ENCODE measurements around the gene SMYD1. TPM values are rescaled to one million over a fixed set of nuclear protein-coding genes. Genes with fewer than 3 reads are reported as not detected.
"Not testable (repeated sequence)": the region's sequence is repeated elsewhere in the genome, so short reads cannot be mapped to it uniquely, and the experiment has no call there.

SMYD1 gene
- total RNA-seq, 1 experiment from 2014 or later = not detected

GRCh38 chr2:88038263-88039105 lies 29.1 kb upstream of the SMYD1 start:
- intact Hi-C loops (cut with micrococcal nuclease) = no loop called here
- peak; percentile 44; the same call in 1 of the 2 replicates for ATAC-seq

GRCh38 chr2:88042476-88042875 lies 25.1 kb upstream of the SMYD1 start:
- 0 out of 2 replicates have a peak overlapping the region, but pooled peaks have one; percentile 1 for H3K4me2 ChIP-seq (ENCODE audit: low read length)
- H4K20me1 ChIP-seq (ENCODE audit: insufficient read depth) = no peaks in the 10 kb centered on the region
- DNase-seq (ENCODE audit: low read depth, low spot score) (no peak), ATAC-seq (no peak)
- no peaks in the 10 kb centered on the region for H3K9me2 ChIP-seq (ENCODE audit: insufficient read depth)
- no peaks in the 10 kb centered on the region for H3K36me3 ChIP-seq (ENCODE audit: control insufficient read depth in 1 of 2, insufficient read depth in 2 of 2, low read length in 2 of 2)
- H3K27me3 ChIP-seq (ENCODE audit: insufficient read depth, low read length) = no peaks in the 10 kb centered on the region
- ChIA-PET RAD21 (ENCODE audit: low non-redundant PET in 1 of 2, low total read pairs in 2 of 2, uncharacterized antibody in 2 of 2, unreplicated experiment in 2 of 2) (no interaction called here), POLR2A (no interaction called here), CTCF (interaction anchor here (0.6 to 1.4 kb wide), 2 partner anchors 16 to 18 kb away, joined by 3 to 5 read pairs; no protein-coding TSS in a partner anchor)
- no TSS peak for BruUV-seq (replicated peaks)
- no peak overlapping the region for H2AFZ ChIP-seq (ENCODE audit: low read depth, low read length, poor library complexity, severe bottlenecking)
- peaks cover 4 to 17% of the 10 kb centered on the region in 2 experiments for H3K4me1 ChIP-seq (ENCODE audit: control insufficient read depth in 1 of 2, insufficient read depth in 2 of 2, low read length in 2 of 2)
- no peak overlapping the region for H3K9ac ChIP-seq (ENCODE audit: low read length)
- no peak overlapping the region for H3K27ac ChIP-seq (ENCODE audit: low read depth, low read length)
- no peaks in the 10 kb centered on the region for H3K9me3 ChIP-seq (ENCODE audit: control insufficient read depth in 1 of 2, insufficient read depth in 1 of 2, low read depth in 1 of 2, low read length in 2 of 2)
- no peak overlapping the region for H3K4me3 ChIP-seq (replicated peaks in 1 of 2; ENCODE audit: low read depth in 1 of 2, low read length in 2 of 2)
- TF ChIP-seq ELF1 (IDR thresholded peaks at IDR 0.05; ENCODE audit: borderline replicate concordance, low read depth) = no peak
- H3K79me2 ChIP-seq (ENCODE audit: insufficient read depth, low read length) = no peaks in the 10 kb centered on the region
- intact Hi-C loops (cut with micrococcal nuclease) = no loop called here

More at GRCh38 chr2:88038263-88039105, 29.1 kb upstream of the SMYD1 start:
- no peaks in the 10 kb centered on the region for H3K79me2 ChIP-seq (ENCODE audit: insufficient read depth, low read length)
- TF ChIP-seq, protein P1, sequence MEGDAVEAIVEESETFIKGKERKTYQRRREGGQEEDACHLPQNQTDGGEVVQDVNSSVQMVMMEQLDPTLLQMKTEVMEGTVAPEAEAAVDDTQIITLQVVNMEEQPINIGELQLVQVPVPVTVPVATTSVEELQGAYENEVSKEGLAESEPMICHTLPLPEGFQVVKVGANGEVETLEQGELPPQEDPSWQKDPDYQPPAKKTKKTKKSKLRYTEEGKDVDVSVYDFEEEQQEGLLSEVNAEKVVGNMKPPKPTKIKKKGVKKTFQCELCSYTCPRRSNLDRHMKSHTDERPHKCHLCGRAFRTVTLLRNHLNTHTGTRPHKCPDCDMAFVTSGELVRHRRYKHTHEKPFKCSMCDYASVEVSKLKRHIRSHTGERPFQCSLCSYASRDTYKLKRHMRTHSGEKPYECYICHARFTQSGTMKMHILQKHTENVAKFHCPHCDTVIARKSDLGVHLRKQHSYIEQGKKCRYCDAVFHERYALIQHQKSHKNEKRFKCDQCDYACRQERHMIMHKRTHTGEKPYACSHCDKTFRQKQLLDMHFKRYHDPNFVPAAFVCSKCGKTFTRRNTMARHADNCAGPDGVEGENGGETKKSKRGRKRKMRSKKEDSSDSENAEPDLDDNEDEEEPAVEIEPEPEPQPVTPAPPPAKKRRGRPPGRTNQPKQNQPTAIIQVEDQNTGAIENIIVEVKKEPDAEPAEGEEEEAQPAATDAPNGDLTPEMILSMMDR (IDR thresholded peaks at IDR 0.05 in 2 of 3, conservative IDR thresholded peaks at IDR 0.05 in 1 of 3; ENCODE audit: borderline replicate concordance in 1 of 3, insufficient read depth in 1 of 3, low read depth in 2 of 3, low read length in 2 of 3) = peak in 1 of 3 experiments; percentile 24; a peak in 1 of 6 replicates
- no peak for TF ChIP-seq SIN3A (IDR thresholded peaks at IDR 0.05; ENCODE audit: low read depth)
- no peak overlapping the region for H3K9ac ChIP-seq (ENCODE audit: low read length)
- H3K9me2 ChIP-seq (ENCODE audit: insufficient read depth) = no peaks in the 10 kb centered on the region
- H2AFZ ChIP-seq (ENCODE audit: low read depth, low read length, poor library complexity, severe bottlenecking) = no peak overlapping the region
- H3K4me2 ChIP-seq (ENCODE audit: low read length) = peak overlapping the region; percentile 17; the same call in 1 of the 2 replicates
- CTCF ChIA-PET = interaction anchor here (1.8 kb wide), 1 partner anchor 22 kb away, joined by 4 read pairs; no protein-coding TSS in a partner anchor
- H3K9me3 ChIP-seq (ENCODE audit: control insufficient read depth in 1 of 2, insufficient read depth in 1 of 2, low read depth in 1 of 2, low read length in 2 of 2) = no peaks in the 10 kb centered on the region
- POLR2A ChIA-PET = interaction anchor here (0.7 to 1.3 kb wide), 2 partner anchors 11 to 22 kb away, joined by 3 to 4 read pairs; partner anchors contain the start of gene RNU2-63P
- RAD21 ChIA-PET (ENCODE audit: low non-redundant PET in 1 of 2, low total read pairs in 2 of 2, uncharacterized antibody in 2 of 2, unreplicated experiment in 2 of 2) = no interaction called here
- no TSS peak for BruUV-seq (replicated peaks)
- no peaks in the 10 kb centered on the region for H3K36me3 ChIP-seq (ENCODE audit: control insufficient read depth in 1 of 2, insufficient read depth in 2 of 2, low read length in 2 of 2)
- no peak for DNase-seq (ENCODE audit: low read depth, low spot score)
- H3K4me1 ChIP-seq (ENCODE audit: control insufficient read depth in 1 of 2, insufficient read depth in 2 of 2, low read length in 2 of 2) = peaks cover 4 to 21% of the 10 kb centered on the region in 2 experiments
- no peak overlapping the region for H3K27ac ChIP-seq (ENCODE audit: low read depth, low read length)
- H3K27me3 ChIP-seq (ENCODE audit: insufficient read depth, low read length) = no peaks in the 10 kb centered on the region
- H4K20me1 ChIP-seq (ENCODE audit: insufficient read depth) = no peaks in the 10 kb centered on the region
- H3K4me3 ChIP-seq (replicated peaks in 1 of 2; ENCODE audit: low read depth in 1 of 2, low read length in 2 of 2) = no peak overlapping the region

DNA sequence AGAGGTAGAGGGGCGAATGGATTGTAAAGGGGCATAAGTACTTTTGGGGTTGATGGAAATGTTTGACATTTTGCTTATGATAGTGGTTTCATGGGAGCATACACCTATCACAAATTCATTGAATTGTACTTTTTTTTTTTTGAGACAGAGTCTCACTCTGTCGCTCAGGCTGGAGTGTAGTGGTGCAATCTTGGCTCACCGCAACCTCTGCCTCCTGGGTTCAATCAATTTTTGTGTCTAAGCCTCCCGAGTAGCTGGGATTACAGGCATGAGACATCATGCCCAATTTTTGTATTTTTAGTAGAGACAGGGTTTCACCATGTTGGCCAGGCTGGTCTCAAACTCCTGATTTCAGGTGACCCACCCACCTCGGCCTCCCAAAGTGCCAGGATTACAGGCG lies 22.1 kb upstream of the SMYD1 start:
- H3K36me3 ChIP-seq (ENCODE audit: control insufficient read depth in 1 of 2, insufficient read depth in 2 of 2, low read length in 2 of 2); H3K79me2 ChIP-seq (ENCODE audit: insufficient read depth, low read length); H3K9ac ChIP-seq (ENCODE audit: low read length); H3K27me3 ChIP-seq (ENCODE audit: insufficient read depth, low read length); H3K4me3 ChIP-seq (replicated peaks in 1 of 2; ENCODE audit: low read depth in 1 of 2, low read length in 2 of 2); H2AFZ ChIP-seq (ENCODE audit: low read depth, low read length, poor library complexity, severe bottlenecking); H3K4me2 ChIP-seq (ENCODE audit: low read length); BruUV-seq (replicated peaks); CTCF ChIA-PET; DNase-seq (ENCODE audit: low read depth, low spot score); intact Hi-C loops (cut with micrococcal nuclease); RAD21 ChIA-PET (ENCODE audit: low non-redundant PET in 1 of 2, low total read pairs in 2 of 2, uncharacterized antibody in 2 of 2, unreplicated experiment in 2 of 2); H3K9me2 ChIP-seq (ENCODE audit: insufficient read depth); H3K27ac ChIP-seq (ENCODE audit: low read depth, low read length); H4K20me1 ChIP-seq (ENCODE audit: insufficient read depth); ATAC-seq; H3K9me3 ChIP-seq (ENCODE audit: control insufficient read depth in 1 of 2, insufficient read depth in 1 of 2, low read depth in 1 of 2, low read length in 2 of 2): not testable (repeated sequence)
- POLR2A ChIA-PET = interaction anchor here (1.5 kb wide), 1 partner anchor 30 kb away, joined by 5 read pairs; the partner anchor contains the start of gene RNU2-63P
- H3K4me1 ChIP-seq (ENCODE audit: control insufficient read depth in 1 of 2, insufficient read depth in 2 of 2, low read length in 2 of 2) = peaks cover 4 to 10% of the 10 kb centered on the region in 2 experiments

Data from HCT116 (cell line).